Measurements from ENCODE around the gene TMPRSS6. TPM values are rescaled to one million over a fixed set of nuclear protein-coding genes. Genes with fewer than 3 reads are reported as not detected.
A peak's percentile ranks its signal among the peaks of the same experiment; 100 is the strongest.

Gene TMPRSS6
- total RNA-seq, 4 donors from 2014 or later, result 0.27 to 0.88 TPM; not detected in 2

DNA sequence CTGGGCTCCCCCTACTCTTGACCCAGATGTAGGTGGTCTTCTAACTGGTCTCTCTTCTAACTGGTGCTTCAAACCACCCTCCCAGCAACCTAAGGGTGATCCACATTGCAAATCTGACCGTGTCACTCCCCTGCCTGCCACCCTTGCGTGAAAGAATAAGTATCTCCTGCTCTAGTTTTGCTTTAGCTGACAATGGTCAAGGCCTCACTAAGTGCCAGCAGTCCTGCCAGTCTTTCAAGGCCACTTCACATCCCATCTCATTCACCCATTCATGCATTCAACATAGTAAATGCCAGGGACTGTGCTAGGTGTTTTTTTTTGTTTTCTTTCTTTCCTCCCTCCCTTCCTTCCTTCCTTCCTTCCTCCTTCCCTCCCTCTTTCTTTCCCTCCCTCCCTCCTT, 60.3 kb downstream of the TMPRSS6 start:
- H3K36me3 ChIP-seq, result no peaks in the 10 kb centered on the region
- H3K27ac ChIP-seq, result no peak overlapping the region
- H3K27me3 ChIP-seq, result no peaks in the 10 kb centered on the region
- peaks cover 6 to 34% (median 7%) of the 10 kb centered on the region in 4 donors for H3K4me1 ChIP-seq
- no peak overlapping the region for H3K4me3 ChIP-seq
- no peaks in the 10 kb centered on the region for H3K9me3 ChIP-seq
- TF ChIP-seq, protein P1, sequence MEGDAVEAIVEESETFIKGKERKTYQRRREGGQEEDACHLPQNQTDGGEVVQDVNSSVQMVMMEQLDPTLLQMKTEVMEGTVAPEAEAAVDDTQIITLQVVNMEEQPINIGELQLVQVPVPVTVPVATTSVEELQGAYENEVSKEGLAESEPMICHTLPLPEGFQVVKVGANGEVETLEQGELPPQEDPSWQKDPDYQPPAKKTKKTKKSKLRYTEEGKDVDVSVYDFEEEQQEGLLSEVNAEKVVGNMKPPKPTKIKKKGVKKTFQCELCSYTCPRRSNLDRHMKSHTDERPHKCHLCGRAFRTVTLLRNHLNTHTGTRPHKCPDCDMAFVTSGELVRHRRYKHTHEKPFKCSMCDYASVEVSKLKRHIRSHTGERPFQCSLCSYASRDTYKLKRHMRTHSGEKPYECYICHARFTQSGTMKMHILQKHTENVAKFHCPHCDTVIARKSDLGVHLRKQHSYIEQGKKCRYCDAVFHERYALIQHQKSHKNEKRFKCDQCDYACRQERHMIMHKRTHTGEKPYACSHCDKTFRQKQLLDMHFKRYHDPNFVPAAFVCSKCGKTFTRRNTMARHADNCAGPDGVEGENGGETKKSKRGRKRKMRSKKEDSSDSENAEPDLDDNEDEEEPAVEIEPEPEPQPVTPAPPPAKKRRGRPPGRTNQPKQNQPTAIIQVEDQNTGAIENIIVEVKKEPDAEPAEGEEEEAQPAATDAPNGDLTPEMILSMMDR (IDR thresholded peaks at IDR 0.05), result no peak
- TF ChIP-seq POLR2A (IDR thresholded peaks at IDR 0.05), result no peak
- no peak for DNase-seq

DNA sequence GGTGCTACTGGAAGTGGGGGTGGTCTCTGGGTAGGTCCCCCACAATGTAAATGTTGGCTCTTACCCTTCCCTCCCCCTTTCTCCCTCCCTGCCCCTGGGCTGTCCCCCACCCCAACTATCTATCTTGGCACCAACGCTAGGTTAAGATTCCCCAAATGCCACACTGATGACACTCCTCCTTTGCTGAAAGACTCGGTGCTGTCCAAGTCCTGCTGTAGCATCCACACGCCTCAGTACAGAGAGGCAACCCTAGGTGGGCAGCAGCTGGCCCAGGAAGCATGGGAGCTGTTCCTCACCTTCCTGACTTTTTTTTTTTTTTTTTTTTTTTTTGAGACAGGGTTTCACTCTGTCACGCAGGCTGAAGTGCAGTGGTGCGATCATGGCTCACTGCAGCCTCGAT, 61.4 kb downstream of the TMPRSS6 start:
- H3K4me1 ChIP-seq, result peaks cover 6 to 34% (median 7%) of the 10 kb centered on the region in 4 donors
- no peak for TF ChIP-seq POLR2A (IDR thresholded peaks at IDR 0.05)
- TF ChIP-seq, protein P1 (IDR thresholded peaks at IDR 0.05), result no peak
- H3K27ac ChIP-seq, result no peak overlapping the region
- no peak for DNase-seq
- H3K27me3 ChIP-seq, result no peaks in the 10 kb centered on the region
- H3K36me3 ChIP-seq, result no peaks in the 10 kb centered on the region
- H3K4me3 ChIP-seq, result no peak overlapping the region
- no peaks in the 10 kb centered on the region for H3K9me3 ChIP-seq

DNA sequence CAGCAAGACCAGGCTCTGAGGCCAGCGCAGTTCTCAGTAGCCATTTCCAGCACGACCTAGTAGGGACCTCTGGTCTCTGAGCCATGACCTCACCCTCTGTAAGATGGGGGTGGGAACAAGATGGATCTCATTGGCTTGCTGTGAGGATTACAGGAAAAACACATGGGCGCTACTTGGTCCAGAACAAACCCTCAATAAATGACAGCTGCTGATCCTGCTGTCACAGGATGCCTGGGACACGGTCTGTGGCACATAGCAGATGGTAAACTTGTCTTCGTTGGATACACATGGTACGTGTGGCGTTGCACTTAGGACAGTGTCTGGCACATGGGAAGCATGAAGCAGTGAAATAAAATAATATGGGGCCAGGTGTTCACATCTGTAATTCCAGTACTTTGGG, 62.5 kb downstream of the TMPRSS6 start:
- Histone ChIP-seq H3K9me3 (no peaks in the 10 kb centered on the region), H3K36me3 (no peaks in the 10 kb centered on the region), H3K4me1 (peaks cover 2 to 39% (median 4%) of the 10 kb centered on the region in 4 donors), H3K27ac (no peak overlapping the region), H3K27me3 (no peaks in the 10 kb centered on the region), H3K4me3 (no peak overlapping the region)
- DNase-seq, result no peak
- TF ChIP-seq, protein P1 (IDR thresholded peaks at IDR 0.05), result no peak
- no peak for TF ChIP-seq POLR2A (IDR thresholded peaks at IDR 0.05)

DNA sequence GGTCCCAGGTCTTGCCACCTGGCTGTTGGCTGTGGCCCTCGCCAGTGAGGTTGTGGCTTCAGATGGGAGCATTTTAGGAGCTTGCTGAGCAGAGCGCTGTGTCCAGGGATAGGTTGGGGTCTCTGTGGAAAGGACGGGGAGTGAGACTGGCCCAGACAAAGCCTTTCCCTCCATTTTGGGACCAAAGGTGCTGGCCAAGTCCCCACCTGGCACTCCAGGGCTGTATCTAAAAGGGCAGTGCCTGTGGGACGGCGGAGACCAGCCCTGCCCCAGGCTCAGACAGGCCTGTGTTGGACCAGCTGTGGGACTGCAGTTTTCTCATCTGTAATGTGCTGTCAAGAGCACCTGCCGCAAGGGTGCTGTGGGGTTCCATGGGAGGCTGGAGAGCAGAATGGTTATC, 62.9 kb downstream of the TMPRSS6 start:
- TF ChIP-seq, protein P1 (IDR thresholded peaks at IDR 0.05), result no peak
- TF ChIP-seq POLR2A (IDR thresholded peaks at IDR 0.05), result no peak
- Histone ChIP-seq H3K4me1 (peaks cover 0 to 36% (median 3%) of the 10 kb centered on the region in 4 donors), H3K9me3 (no peaks in the 10 kb centered on the region), H3K27ac (no peak overlapping the region), H3K4me3 (no peak overlapping the region), H3K36me3 (no peaks in the 10 kb centered on the region), H3K27me3 (no peaks in the 10 kb centered on the region)
- no peak for DNase-seq

DNA sequence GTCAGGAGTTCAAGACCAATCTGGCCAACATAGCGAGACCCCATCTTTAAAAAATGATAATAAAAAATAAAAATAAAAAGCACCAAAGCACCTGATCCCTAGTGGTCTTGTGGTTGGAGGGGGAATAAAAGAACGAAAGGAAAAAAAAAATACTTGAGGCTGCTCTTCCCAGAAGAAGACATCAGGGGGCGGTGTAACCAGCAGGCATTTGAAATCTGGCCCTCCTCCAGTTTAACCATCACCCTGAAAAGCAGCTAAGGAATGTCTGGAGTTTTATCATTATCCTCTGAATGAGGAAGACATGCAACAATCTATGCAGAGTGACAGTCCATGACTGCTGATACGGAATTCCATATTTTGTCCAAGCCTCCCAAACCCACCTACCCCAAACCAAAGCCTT, 63.6 kb downstream of the TMPRSS6 start:
- H3K4me3 ChIP-seq, result no peak overlapping the region
- no peaks in the 10 kb centered on the region for H3K36me3 ChIP-seq
- H3K9me3 ChIP-seq, result no peaks in the 10 kb centered on the region
- no peak for DNase-seq
- no peaks in the 10 kb centered on the region for H3K27me3 ChIP-seq
- no peak overlapping the region for H3K27ac ChIP-seq
- no peak for TF ChIP-seq POLR2A (IDR thresholded peaks at IDR 0.05)
- TF ChIP-seq, protein P1 (IDR thresholded peaks at IDR 0.05), result peak in 5 of 6 experiments; percentile 24 to 50 (median 45)
- peaks cover 0 to 29% (median 1%) of the 10 kb centered on the region in 4 donors for H3K4me1 ChIP-seq

Data from Peyer's patch (tissue), 4 donors.